GM23248 (cell line): ENCODE results near the gene RADIL.

Experiments
- EZH2 ChIP-seq: fragments of 200-600 bp; sonication (generic); IDR thresholded peaks from 2 replicates; pipeline ENCODE4 v1.6.1; 2018; ENCODE audit warnings: antibody characterized with exemption, mild to moderate bottlenecking; ENCODE audit not compliant: insufficient read depth, poor library complexity, severe bottlenecking
- EZH2phosphoT487 ChIP-seq: fragments of 200-600 bp; sonication (generic); IDR thresholded peaks from 2 replicates; pipeline ENCODE4 v1.6.1; 2018; ENCODE audit warnings: antibody characterized with exemption, moderate library complexity, mild to moderate bottlenecking, low read depth; ENCODE audit not compliant: insufficient read depth

DNA sequence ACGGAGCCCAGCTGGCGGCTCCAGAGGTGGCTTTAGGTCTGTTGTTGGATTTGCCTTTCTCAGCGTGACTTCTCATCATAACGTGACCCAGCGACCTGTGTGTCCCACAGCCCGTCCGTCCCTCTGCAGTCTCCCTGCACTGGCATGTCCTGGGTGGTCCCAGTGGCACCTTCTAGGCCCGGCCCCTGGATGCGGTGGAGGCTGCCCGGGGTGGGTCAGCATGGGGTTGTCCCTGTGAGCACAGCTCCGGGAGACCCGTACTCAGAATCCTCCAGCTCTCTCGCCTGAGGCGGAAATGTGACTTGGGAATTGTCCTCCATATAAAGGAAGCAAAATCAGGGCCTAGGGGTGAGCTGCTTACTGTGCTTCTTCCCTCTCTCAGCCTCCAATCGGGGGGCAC is 133.7 kb downstream of the RADIL start:
- TF ChIP-seq EZH2 = no peak
- no peak for TF ChIP-seq EZH2phosphoT487
